GM23248 (cell line): ENCODE data around the gene PRKCB. TPM values are rescaled to one million over a fixed set of nuclear protein-coding genes. Genes with fewer than 3 reads are reported as not detected.

ENCODE experiments used
- DNase-seq: peaks from one replicate; pipeline ENCODE4 v3.0.0-alpha.2; 2015
- H2AFZ ChIP-seq: fragments of 200-600 bp; sonication (generic); 2 replicates; pipeline ENCODE4 v1.6.1; 2016; ENCODE audit warnings: antibody characterized with exemption
- H3F3A ChIP-seq: fragments of 200-600 bp; sonication (generic); 2 replicates; pipeline ENCODE4 v1.6.1; 2016; ENCODE audit warnings: mild to moderate bottlenecking, antibody characterized with exemption, mixed run types; ENCODE audit not compliant: insufficient read depth
- H3K27ac ChIP-seq: fragments of 200-600 bp; sonication (generic); 2 replicates; pipeline ENCODE4 v1.5.1; 2016; ENCODE audit warnings: mild to moderate bottlenecking
- H3K27me3 ChIP-seq: fragments of 200-600 bp; sonication (generic); replicated peaks from 2 replicates; pipeline ENCODE4 v1.6.1; 2016; ENCODE audit warnings: mild to moderate bottlenecking; ENCODE audit not compliant: insufficient read depth
- H3K36me3 ChIP-seq: fragments of 200-600 bp; sonication (generic); 2 replicates; pipeline ENCODE4 v1.6.1; 2016; ENCODE audit warnings: low read depth, mild to moderate bottlenecking
- H3K4me1 ChIP-seq: fragments of 200-600 bp; sonication (generic); 2 replicates; pipeline ENCODE4 v1.6.1; 2016; ENCODE audit warnings: mild to moderate bottlenecking; ENCODE audit not compliant: insufficient read depth
- H3K4me2 ChIP-seq: fragments of 200-600 bp; sonication (generic); one replicate; pipeline ENCODE4 v1.6.1; 2016; ENCODE audit warnings: mild to moderate bottlenecking; ENCODE audit not compliant: unreplicated experiment
- H3K4me3 ChIP-seq: fragments of 200-600 bp; sonication (generic); 2 replicates; pipeline ENCODE4 v1.5.1; 2016; ENCODE audit warnings: mild to moderate bottlenecking
- H3K79me2 ChIP-seq: fragments of 200-600 bp; sonication (generic); 2 replicates; pipeline ENCODE4 v1.6.1; 2016; ENCODE audit warnings: mild to moderate bottlenecking; ENCODE audit not compliant: insufficient read depth
- H3K9ac ChIP-seq: fragments of 200-600 bp; sonication (generic); 2 replicates; pipeline ENCODE4 v1.6.1; 2016; ENCODE audit warnings: mild to moderate bottlenecking
- H3K9me2 ChIP-seq: fragments of 200-600 bp; sonication (generic); 2 replicates; pipeline ENCODE4 v1.6.1; 2016; ENCODE audit warnings: mixed run types, mild to moderate bottlenecking, moderate library complexity; ENCODE audit not compliant: insufficient read depth
- H3K9me3 ChIP-seq: fragments of 200-600 bp; sonication (generic); one replicate; pipeline ENCODE4 v1.6.1; 2017; ENCODE audit warnings: low read depth
- H4K20me1 ChIP-seq: fragments of 200-600 bp; sonication (generic); 2 replicates; pipeline ENCODE4 v1.6.0; 2016; ENCODE audit not compliant: insufficient read depth
- EZH2 ChIP-seq: fragments of 200-600 bp; sonication (generic); IDR thresholded peaks from 2 replicates; pipeline ENCODE4 v1.6.1; 2018; ENCODE audit warnings: antibody characterized with exemption, mild to moderate bottlenecking; ENCODE audit not compliant: insufficient read depth, poor library complexity, severe bottlenecking
- EZH2phosphoT487 ChIP-seq: fragments of 200-600 bp; sonication (generic); IDR thresholded peaks from 2 replicates; pipeline ENCODE4 v1.6.1; 2018; ENCODE audit warnings: antibody characterized with exemption, moderate library complexity, mild to moderate bottlenecking, low read depth; ENCODE audit not compliant: insufficient read depth
- WGBS, 2 experiments: methylation state at CpG; one replicate each; pipeline ENCODE4 v1.1.6; 2015 to 2017; ENCODE audit warnings: low lambda C conversion rate in 2 of 2, low coverage in 1 of 2; ENCODE audit errors: missing lambda C conversion rate in 2 of 2; 5-methylcytosine and 5-hydroxymethylcytosine counted together
- in situ Hi-C: fragments of 300-500 bp; cut with MboI; formaldehyde crosslinking; loops from 2 replicates; pipeline ENCODE4 v1.15.0; 2020
- polyA plus RNA-seq: library from polyadenylated mRNA; unstranded; fragments of >200 nt; fragmentation: Nextera tagmentation; extraction: Ambion mirVana; gene quantifications from 2 replicates; pipeline ENCODE4 v1.2.1, GENCODE V29; 2016
- total RNA-seq: library from RNA; depleted of rRNA; stranded (reverse); fragments of >200 nt; shearing (Covaris generic); gene quantifications from 2 replicates; pipeline ENCODE4 v1.2.3, GENCODE V29; 2014

The PRKCB gene
- total and polyA plus RNA-seq, 2 experiments from 2014 or later, result not detected

DNA sequence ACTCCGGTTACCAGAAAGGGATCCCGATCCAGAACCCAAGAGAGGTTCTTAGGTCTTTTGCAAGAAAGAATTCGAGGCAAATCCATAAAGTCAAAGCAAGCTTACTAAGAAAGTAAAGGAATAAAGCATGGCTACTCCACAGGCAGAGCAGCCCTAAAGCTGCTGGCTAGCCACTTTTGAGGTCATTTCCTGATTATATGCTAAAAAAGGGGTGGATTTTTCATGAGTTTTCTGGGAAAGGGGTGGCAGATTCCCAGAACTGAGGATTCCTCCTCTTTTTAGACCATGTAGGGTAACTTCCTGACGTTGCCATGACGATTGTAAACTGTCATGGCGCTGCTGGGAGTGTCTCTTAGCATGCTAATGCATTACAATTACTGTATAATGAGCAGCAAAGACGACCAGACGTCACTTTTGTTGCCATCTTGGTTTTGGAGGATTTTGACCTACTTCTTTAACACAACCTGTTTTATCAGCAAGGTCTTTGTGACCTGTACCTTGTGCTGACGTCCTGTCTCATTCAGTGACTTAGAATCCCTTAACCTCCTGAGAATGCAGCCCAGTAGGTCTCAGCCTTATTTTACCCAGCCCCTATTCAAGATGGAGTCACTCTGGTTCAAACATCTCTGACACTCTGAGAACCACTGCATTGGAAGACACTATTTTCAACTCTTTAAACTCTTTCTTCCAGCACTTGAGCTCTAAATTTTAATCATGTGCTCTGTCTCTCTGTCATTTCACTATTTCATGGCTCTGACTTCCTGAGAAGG lies 216.7 kb downstream of the PRKCB start:
- H3K27me3 ChIP-seq, result no peaks in the 10 kb centered on the region
- no peak overlapping the region for H3K9ac ChIP-seq
- H3K4me2 ChIP-seq, result no peak overlapping the region
- no peaks in the 10 kb centered on the region for H4K20me1 ChIP-seq
- H3K36me3 ChIP-seq, result no peaks in the 10 kb centered on the region
- no peak overlapping the region for H3K4me3 ChIP-seq
- H2AFZ ChIP-seq, result no peak overlapping the region
- H3K27ac ChIP-seq, result no peak overlapping the region
- no peaks in the 10 kb centered on the region for H3K4me1 ChIP-seq
- H3K9me3 ChIP-seq, result no peaks in the 10 kb centered on the region
- 11 to 15% methylated on average over 9 of the region's 9 CpGs for WGBS, 2 experiments
- in situ Hi-C loops, result no loop called here
- no peak for TF ChIP-seq EZH2phosphoT487
- no peak for TF ChIP-seq EZH2
- no peaks in the 10 kb centered on the region for H3K9me2 ChIP-seq
- H3K79me2 ChIP-seq, result no peaks in the 10 kb centered on the region
- no peak for DNase-seq
- no peaks in the 10 kb centered on the region for H3F3A ChIP-seq

- H3K9ac ChIP-seq, result no peak overlapping the region
- no peaks in the 10 kb centered on the region for H3K36me3 ChIP-seq
- in situ Hi-C loops, result no loop called here
- H3K4me1 ChIP-seq, result no peaks in the 10 kb centered on the region
- H3K4me2 ChIP-seq, result no peak overlapping the region
- H4K20me1 ChIP-seq, result no peaks in the 10 kb centered on the region
- H3K4me3 ChIP-seq, result no peak overlapping the region
- no peaks in the 10 kb centered on the region for H3K27me3 ChIP-seq
- no peaks in the 10 kb centered on the region for H3K9me3 ChIP-seq
- no peaks in the 10 kb centered on the region for H3F3A ChIP-seq
- 10% methylated on average over 8 of the region's 8 CpGs for WGBS, 2 experiments
- H3K9me2 ChIP-seq, result no peaks in the 10 kb centered on the region
- H3K79me2 ChIP-seq, result no peaks in the 10 kb centered on the region
- no peak for DNase-seq
- TF ChIP-seq EZH2phosphoT487, result no peak
- no peak for TF ChIP-seq EZH2
- H2AFZ ChIP-seq, result no peak overlapping the region
- no peak overlapping the region for H3K27ac ChIP-seq
Measured at GRCh38 chr16:24053099-24053946, 217.5 kb downstream of the PRKCB start.

- 4 to 8% methylated on average over 12 of the region's 12 CpGs for WGBS, 2 experiments
- Histone ChIP-seq H3K9ac (no peak overlapping the region), H3K9me2 (no peaks in the 10 kb centered on the region), H3K9me3 (no peaks in the 10 kb centered on the region), H3F3A (no peaks in the 10 kb centered on the region), H2AFZ (no peak overlapping the region), H3K27ac (no peak overlapping the region), H3K4me1 (no peaks in the 10 kb centered on the region), H3K79me2 (no peaks in the 10 kb centered on the region), H4K20me1 (no peaks in the 10 kb centered on the region), H3K27me3 (no peaks in the 10 kb centered on the region), H3K36me3 (no peaks in the 10 kb centered on the region), H3K4me3 (no peak overlapping the region), H3K4me2 (no peak overlapping the region)
- TF ChIP-seq EZH2 (no peak), EZH2phosphoT487 (no peak)
- DNase-seq, result no peak
- in situ Hi-C loops, result no loop called here
Measured at GRCh38 chr16:24054741-24055491, 219.1 kb downstream of the PRKCB start.

DNA sequence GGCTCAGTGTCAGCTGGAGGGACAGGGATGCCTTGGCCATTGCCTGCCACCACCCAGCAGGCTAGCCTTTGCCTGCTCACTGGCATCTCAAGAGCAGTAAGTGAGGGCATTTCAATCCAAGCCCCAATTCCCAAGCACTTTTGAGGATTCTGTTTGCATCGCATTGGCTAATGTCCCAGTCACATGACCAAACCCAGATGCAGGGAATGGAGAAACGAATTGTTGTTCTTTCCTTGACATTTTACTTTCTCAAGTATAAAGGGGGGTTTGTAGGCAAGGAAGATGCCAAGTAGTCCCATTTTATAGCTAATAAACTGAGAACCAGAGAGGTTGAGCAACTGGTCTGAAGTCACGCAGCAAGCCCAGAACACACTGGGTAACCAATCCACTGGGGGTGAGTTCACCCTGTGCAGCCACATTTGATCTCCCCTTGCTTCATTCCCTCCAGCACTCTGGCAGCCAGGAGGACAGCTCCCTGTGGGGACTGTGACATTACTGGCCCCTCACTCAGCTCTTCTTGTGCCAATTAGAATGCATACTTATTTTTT lies 226.6 kb downstream of the PRKCB start:
- H3K4me1 ChIP-seq, result no peaks in the 10 kb centered on the region
- H3K9ac ChIP-seq, result no peak overlapping the region

More for the DNA sequence above, 226.6 kb downstream of the PRKCB start:
- Histone ChIP-seq H2AFZ (no peak overlapping the region), H3K79me2 (no peaks in the 10 kb centered on the region), H3K9me2 (no peaks in the 10 kb centered on the region), H3K4me3 (no peak overlapping the region), H3K9me3 (no peaks in the 10 kb centered on the region), H3K4me2 (no peak overlapping the region), H3F3A (no peaks in the 10 kb centered on the region), H3K27ac (no peak overlapping the region), H4K20me1 (no peaks in the 10 kb centered on the region), H3K36me3 (no peaks in the 10 kb centered on the region), H3K27me3 (no peaks in the 10 kb centered on the region)
- no peak for DNase-seq
- WGBS, 2 experiments, result 18 to 24% methylated on average over 3 of the region's 3 CpGs
- in situ Hi-C loops, result no loop called here
- TF ChIP-seq EZH2, result no peak
- TF ChIP-seq EZH2phosphoT487, result no peak
